HG03064 (cell line): Measurements from ENCODE around the gene ANAPC2.
"Not testable (repeated sequence)": the region's sequence is repeated elsewhere in the genome, so short reads cannot be mapped to it uniquely, and the experiment has no call there.

Experiments
- ATAC-seq: cut with Tn5 transposase; IDR thresholded peaks from one replicate; pipeline ENCODE4 v1.9.1; 2021; ENCODE audit warnings: low read depth; ENCODE audit not compliant: unreplicated experiment

The ANAPC2 gene

DNA sequence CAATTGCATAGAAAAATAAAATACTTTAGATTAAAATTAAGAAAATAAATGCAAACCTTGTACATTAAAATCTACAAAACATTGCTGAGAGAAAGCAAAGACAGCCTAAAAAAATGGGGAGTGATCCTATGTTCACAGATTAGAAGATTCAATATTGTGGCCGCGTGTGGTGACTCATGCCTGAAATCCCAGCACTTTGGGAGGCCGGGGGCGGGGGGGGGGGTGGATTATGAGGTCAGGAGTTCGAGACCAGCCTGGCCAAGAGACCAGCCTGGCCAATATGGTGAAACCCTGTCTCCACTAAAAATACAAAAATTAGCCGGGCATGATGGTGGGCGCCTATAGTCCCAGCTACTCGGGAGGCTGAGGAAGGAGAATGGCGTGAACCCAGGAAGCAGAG, 53.2 kb downstream of the ANAPC2 start:
- not testable (repeated sequence) for ATAC-seq

DNA sequence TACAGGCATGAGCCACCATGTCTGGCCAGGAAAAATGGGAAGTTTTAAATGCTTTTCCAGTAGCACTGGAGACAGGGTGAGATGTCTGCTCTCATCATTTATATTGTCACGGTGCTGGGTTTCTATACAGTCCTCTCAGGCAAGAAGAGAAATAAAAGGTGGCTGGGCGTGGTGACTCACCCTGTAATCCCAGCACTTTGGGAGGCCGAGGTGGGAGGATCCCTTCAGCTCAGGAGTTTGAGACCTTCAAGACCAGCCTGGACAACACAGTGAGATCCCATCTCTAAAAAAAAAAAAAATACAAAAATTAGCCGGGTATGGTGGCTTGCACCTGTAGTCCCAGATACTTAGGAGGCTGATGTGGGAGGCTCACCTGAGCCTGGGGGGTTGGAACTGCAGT, 54.2 kb downstream of the ANAPC2 start:
- no peak for ATAC-seq

DNA sequence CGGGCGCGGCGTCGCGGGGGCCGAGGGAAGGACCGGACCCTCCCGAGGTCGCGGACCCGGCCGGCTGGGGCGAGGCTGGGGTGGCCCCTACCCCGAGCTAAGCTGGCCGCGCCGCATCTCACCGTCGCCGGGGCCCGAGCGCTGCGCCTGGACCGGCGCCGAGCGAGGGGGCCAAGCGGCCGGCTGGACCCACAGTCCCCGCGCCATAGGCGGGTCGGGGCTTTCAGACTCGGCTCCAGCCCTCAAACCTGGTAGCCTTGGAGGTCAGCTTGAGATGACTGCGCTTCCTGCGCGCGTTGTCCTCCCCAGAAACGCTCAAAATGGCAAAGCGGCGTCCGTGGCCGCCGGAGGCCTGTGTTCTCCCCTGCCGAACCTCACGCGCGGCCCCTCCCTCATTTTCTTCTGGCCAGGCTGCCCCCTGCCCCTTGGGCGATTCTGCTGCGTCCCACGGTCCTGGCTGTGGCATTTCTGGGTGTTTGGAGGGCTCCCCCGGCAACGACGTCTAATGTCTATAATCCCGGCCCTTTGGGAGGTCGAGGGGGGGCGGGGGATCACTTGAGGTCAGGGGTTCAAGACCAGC, 58.1 kb downstream of the ANAPC2 start:
- ATAC-seq: no peak

DNA sequence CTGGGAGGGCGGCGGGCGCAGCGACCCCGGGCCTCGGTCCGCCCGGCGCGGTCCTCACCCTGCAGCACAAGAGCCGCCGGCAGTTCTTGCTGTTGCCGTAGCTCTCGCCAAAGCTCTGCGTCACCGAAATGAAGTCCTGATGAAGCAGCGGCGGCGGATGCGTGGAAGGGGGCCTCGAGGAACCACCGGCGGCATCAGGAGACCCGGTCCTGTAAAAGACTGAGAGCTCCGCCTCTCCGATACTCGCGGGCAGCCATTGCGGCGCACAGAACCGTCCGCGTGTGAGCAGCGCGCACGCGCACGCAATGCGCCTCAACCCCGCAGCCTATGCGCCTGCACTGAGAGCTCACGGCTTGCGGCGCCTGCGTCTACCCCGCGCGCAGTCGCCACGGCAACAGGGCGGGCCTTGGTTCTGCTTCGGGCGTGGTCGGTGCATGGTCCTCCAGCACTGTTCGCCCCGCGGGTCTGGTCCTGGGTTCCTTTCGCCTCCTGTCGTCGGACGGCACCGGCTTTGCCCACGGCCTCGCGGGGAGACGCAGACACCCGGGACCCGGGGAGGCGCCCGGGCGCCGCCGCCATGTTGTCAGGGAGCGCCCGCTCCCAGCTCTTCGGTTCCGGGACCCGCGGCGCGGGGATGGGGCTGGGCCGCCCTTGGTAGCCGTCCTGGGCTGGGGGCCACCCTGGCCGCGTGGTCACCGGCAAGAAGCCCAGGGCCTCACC, 58.7 kb downstream of the ANAPC2 start:
- no peak for ATAC-seq

DNA sequence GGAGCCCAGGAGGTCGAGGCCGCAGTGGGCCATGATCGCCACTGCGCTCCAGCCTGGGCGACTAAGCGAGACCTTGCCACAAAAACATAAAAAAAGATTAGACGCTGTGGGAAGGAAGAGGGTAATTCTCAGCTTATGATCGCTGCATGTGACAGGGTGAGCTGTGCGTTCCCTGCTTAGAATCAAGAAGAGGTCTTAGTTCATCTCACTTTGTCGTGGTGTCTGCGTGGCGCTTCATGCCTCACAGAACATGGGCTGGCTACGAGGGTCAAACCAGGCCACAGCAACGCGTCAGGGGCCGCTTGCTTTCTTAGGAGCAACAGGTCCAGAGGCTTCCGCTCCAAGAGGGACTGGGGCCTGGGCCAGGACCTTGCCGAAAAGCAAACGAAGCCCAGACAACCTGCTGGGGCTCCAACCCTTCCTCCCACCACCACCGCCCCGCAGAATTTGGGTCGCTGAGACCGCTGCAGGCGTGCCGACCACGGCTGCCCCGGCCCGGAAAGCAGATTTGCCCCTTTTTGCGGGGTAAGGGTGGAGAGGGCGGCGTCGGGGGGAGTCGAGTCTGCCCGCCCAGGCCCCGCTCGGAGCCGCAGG, 59.4 kb downstream of the ANAPC2 start:
- ATAC-seq: no peak

DNA sequence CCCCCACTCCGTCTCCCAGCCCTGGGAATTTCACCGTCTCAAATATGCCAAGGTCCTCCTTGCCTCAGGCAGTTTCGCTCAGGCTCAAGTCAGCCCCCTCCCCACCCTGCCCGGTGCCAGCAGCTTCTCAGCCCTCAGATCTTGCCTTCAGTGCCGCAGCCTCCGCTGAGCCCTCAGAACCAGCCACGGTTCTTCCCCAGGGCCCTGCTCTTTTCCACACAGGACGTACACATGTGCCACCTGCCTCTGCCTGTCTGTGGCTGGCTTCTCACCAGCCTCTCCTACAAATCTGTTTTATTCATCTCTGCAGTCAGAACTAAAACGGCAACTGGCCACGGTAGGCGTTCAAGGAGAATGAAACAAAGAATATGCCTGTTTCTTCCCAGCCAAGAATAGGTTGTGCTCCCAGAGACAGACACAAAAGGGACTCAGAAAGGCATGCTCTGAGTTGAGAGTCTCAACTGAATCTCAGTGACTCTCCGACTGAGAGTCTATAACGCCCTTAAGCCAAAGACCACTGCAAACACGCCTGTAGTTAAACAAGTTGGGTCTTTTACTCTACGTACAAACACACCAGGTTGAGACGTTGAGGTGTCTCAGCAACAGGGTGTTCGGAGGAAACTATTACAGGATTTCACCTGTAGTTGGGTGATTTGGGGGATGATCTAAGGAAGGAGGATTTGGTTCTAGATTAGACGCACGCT, 60.0 kb downstream of the ANAPC2 start:
- ATAC-seq: no peak

DNA sequence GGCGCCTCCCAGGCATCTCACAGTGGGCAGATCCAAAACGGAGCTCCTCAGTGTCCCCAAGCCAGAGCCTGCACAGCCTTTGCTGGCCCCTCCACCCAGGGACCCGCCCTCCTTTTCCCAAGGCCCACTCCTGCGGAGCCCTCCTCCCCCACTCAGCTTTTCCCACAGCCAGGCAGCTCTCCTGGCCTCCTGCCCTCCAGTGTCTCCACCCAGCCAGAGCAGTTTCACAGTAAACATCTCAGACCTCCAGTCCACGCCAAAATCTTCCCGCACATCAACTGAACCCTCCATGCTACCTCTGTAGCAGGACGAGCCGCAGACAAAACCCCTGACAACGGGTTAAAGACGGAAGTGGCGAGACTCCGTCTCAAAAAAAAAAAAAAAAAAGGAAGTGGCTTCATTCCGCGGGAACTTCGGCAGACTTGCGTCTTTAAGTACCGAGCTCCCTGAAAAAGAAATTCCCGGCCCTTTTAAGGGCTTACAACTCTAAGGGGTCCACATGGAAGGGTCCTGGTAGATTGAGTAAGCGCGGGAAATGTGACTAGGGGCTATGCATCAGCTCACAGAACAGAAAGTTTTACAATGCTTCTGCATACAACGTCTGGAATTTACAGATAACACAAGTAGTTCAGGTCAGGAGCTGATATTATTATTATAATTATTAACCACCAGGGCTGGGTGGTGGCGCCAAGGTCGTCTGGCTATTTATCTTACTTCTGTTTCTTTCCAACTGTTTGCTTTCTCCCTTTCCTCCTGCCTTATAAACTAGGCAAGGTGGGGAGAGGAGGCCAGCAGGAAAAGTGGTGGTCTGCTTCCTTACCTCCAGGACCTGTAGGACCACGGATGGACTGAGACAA, 60.8 kb downstream of the ANAPC2 start:
- no peak for ATAC-seq

DNA sequence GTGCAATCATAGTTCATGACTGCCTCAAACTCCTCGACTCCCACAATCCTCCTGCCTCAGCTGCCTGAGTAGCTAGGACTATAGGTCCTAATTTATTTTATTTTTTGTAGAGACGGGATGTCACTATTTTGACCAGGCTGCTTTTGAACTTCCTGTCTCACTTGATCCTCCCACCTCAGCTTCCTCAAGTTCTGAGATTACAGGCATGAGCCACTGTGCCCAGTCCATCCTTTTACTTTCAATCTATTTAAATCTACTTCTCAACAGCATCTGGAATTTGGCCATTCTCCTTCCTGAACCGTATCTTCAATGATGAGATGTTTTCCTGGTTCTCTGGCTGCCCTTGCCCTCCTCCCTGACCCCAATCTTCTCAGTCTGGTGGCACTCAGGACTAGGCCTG, 61.6 kb downstream of the ANAPC2 start:
- ATAC-seq: no peak
